Sigmoid colon (tissue), 4 donors: ENCODE measurements around the gene SPRY4.
"Not testable (repeated sequence)": the region's sequence is repeated elsewhere in the genome, so short reads cannot be mapped to it uniquely, and the experiment has no call there.

Experiments used
- CTCF ChIP-seq, 4 experiments: fragments of 450-650 bp in 3 of 4; fragments of 200-600 bp in 1 of 4; IDR thresholded peaks; one replicate each; pipeline ENCODE4 v1.5.1; 2016 to 2019; ENCODE audit warnings: antibody characterized with exemption in 4 of 4, mild to moderate bottlenecking in 3 of 4, moderate library complexity in 2 of 4
- POLR2A ChIP-seq, 2 donors: fragments of 450-650 bp; IDR thresholded peaks; one replicate each; pipeline ENCODE4 v1.6.1; 2016; ENCODE audit warnings: antibody characterized with exemption in 2 of 2, mild to moderate bottlenecking in 2 of 2, moderate library complexity in 2 of 2
- POLR2AphosphoS5 ChIP-seq, 4 donors: sonication (generic); formaldehyde crosslinking; IDR thresholded peaks; one replicate each; pipeline ENCODE4 v1.6.1; 2017; ENCODE audit warnings: antibody characterized with exemption in 4 of 4

GRCh38 chr5:142264084-142264483, 60.7 kb downstream of the SPRY4 start:
- not testable (repeated sequence) for TF ChIP-seq CTCF, POLR2AphosphoS5, POLR2A (IDR thresholded peaks at IDR 0.05)
